Trophoblast cell (in vitro differentiated cells and primary cell): ENCODE data around the gene WDR6.

Experiments
- DNase-seq, 2 donors: peaks; one replicate each; pipeline ENCODE4 v3.0.0-alpha.2; 2016
- H2AFZ ChIP-seq: 2 replicates; pipeline ENCODE4 v1.6.1; 2013; ENCODE audit warnings: low read length, moderate library complexity, mild to moderate bottlenecking; ENCODE audit not compliant: insufficient read depth, poor library complexity
- H2AK5ac ChIP-seq: 2 replicates; pipeline ENCODE4 v1.6.1; 2013; ENCODE audit warnings: mild to moderate bottlenecking, low read length
- H2BK120ac ChIP-seq: 2 replicates; pipeline ENCODE4 v1.6.1; 2013; ENCODE audit warnings: low read length, mild to moderate bottlenecking, moderate library complexity; ENCODE audit not compliant: insufficient read depth, poor library complexity
- H2BK12ac ChIP-seq: 2 replicates; pipeline ENCODE4 v1.6.1; 2013; ENCODE audit warnings: mild to moderate bottlenecking, low read length, moderate library complexity
- H2BK5ac ChIP-seq: 2 replicates; pipeline ENCODE4 v1.6.1; 2013; ENCODE audit warnings: low read length, low read depth, moderate library complexity, mild to moderate bottlenecking; ENCODE audit not compliant: poor library complexity
- H3K14ac ChIP-seq: 2 replicates; pipeline ENCODE4 v1.6.1; 2013; ENCODE audit warnings: mild to moderate bottlenecking, low read length
- H3K18ac ChIP-seq: 2 replicates; pipeline ENCODE4 v1.6.1; 2013; ENCODE audit warnings: mild to moderate bottlenecking, low read length
- H3K23ac ChIP-seq: 2 replicates; pipeline ENCODE4 v1.6.1; 2013; ENCODE audit warnings: low read length
- H3K27ac ChIP-seq: 2 replicates; pipeline ENCODE4 v1.5.1; 2013; ENCODE audit warnings: low read depth, mild to moderate bottlenecking, inconsistent platforms, low read length, moderate library complexity
- H3K27me3 ChIP-seq: 2 replicates; pipeline ENCODE4 v1.6.1; 2013; ENCODE audit warnings: inconsistent platforms, mild to moderate bottlenecking, low read length, moderate library complexity; ENCODE audit not compliant: insufficient read depth
- H3K36me3 ChIP-seq, 2 experiments: 1 replicate in 1 of 2; 2 replicates in 1 of 2; pipeline ENCODE4 v1.6.1; 2013; ENCODE audit warnings: low read length in 2 of 2, mild to moderate bottlenecking in 2 of 2, moderate library complexity in 1 of 2; ENCODE audit not compliant: insufficient read depth in 2 of 2, control insufficient read depth in 1 of 2
- H3K4ac ChIP-seq: 2 replicates; pipeline ENCODE4 v1.6.1; 2013; ENCODE audit warnings: low read depth, mild to moderate bottlenecking, low read length, moderate library complexity
- H3K4me1 ChIP-seq, 2 experiments: 1 replicate in 1 of 2; 2 replicates in 1 of 2; pipeline ENCODE4 v1.6.1; 2013; ENCODE audit warnings: low read length in 2 of 2, mild to moderate bottlenecking in 2 of 2, moderate library complexity in 1 of 2; ENCODE audit not compliant: insufficient read depth in 2 of 2, control insufficient read depth in 1 of 2
- H3K4me2 ChIP-seq: 2 replicates; pipeline ENCODE4 v1.6.1; 2013; ENCODE audit warnings: inconsistent platforms, mild to moderate bottlenecking, low read length, moderate library complexity
- H3K4me3 ChIP-seq: 2 replicates; pipeline ENCODE4 v1.5.1; 2013; ENCODE audit warnings: mild to moderate bottlenecking, low read depth, low read length, inconsistent platforms
- H3K79me1 ChIP-seq: one replicate; pipeline ENCODE4 v1.6.1; 2013; ENCODE audit warnings: low read length
- H3K79me2 ChIP-seq: 2 replicates; pipeline ENCODE4 v1.6.1; 2013; ENCODE audit warnings: low read length, mild to moderate bottlenecking; ENCODE audit not compliant: control insufficient read depth, insufficient read depth, poor library complexity
- H3K9ac ChIP-seq: 2 replicates; pipeline ENCODE4 v1.6.1; 2013; ENCODE audit warnings: mild to moderate bottlenecking, low read length
- H3K9me3 ChIP-seq: 2 replicates; pipeline ENCODE4 v1.6.1; 2013; ENCODE audit warnings: low read depth, mild to moderate bottlenecking, control low read depth, inconsistent platforms, low read length; ENCODE audit not compliant: insufficient read depth
- H4K12ac ChIP-seq: 2 replicates; pipeline ENCODE4 v1.6.1; 2013; ENCODE audit warnings: low read depth, mild to moderate bottlenecking, low read length, moderate library complexity
- H4K8ac ChIP-seq: 2 replicates; pipeline ENCODE4 v1.6.1; 2013; ENCODE audit warnings: low read depth, mild to moderate bottlenecking, low read length, moderate library complexity
- H4K91ac ChIP-seq: one replicate; pipeline ENCODE4 v1.6.1; 2013; ENCODE audit warnings: low read depth, mild to moderate bottlenecking, low read length, moderate library complexity
- WGBS: extraction: QIAGEN DNeasy Blood & Tissue Kit; methylation state at CpG from one replicate; pipeline ENCODE4 v1.1.7; 2013; ENCODE audit warnings: missing lambda C conversion rate; ENCODE audit not compliant: insufficient read length, insufficient coverage; ENCODE audit errors: extremely low coverage; 5-methylcytosine and 5-hydroxymethylcytosine counted together

The WDR6 gene

GRCh38 chr3:49019941-49020329, 12.7 kb downstream of the WDR6 start:
- Histone ChIP-seq H3K4me3 (peak overlapping the region; percentile 74), H2AFZ (no peak overlapping the region), H3K4me2 (peak overlapping the region; percentile 78), H2BK5ac (no peak overlapping the region), H4K12ac (no peak overlapping the region), H4K8ac (no peak overlapping the region), H3K27ac (no peak overlapping the region), H3K9ac (peak overlapping the region; percentile 90), H3K4ac (peak overlapping the region; percentile 37), H3K27me3 (no peaks in the 10 kb centered on the region), H3K9me3 (peaks cover 3% of the 10 kb centered on the region), H2AK5ac (no peak overlapping the region), H3K14ac (no peak overlapping the region), H2BK120ac (no peak overlapping the region), H2BK12ac (no peak overlapping the region), H3K23ac (no peak overlapping the region), H3K18ac (no peak overlapping the region), H4K91ac (no peak overlapping the region), H3K36me3 (peaks cover 33 to 45% of the 10 kb centered on the region in 2 experiments), H3K79me2 (peaks cover 21% of the 10 kb centered on the region), H3K79me1 (peaks cover 27% of the 10 kb centered on the region), H3K4me1 (peaks cover 14 to 24% of the 10 kb centered on the region in 2 experiments)
- no CpG with 5 or more reads among the region's 12 CpGs for WGBS
- DNase-seq: peak in 1 of 2 donors; percentile 31

- Histone ChIP-seq H4K8ac (peak overlapping the region; percentile 60), H3K23ac (peak overlapping the region; percentile 35), H3K79me2 (peaks cover 21% of the 10 kb centered on the region), H3K9ac (peak overlapping the region; percentile 90), H3K4ac (peak overlapping the region; percentile 37), H3K27me3 (no peaks in the 10 kb centered on the region), H2BK120ac (peak overlapping the region; percentile 39), H2AK5ac (peak overlapping the region; percentile 70), H3K9me3 (peaks cover 3% of the 10 kb centered on the region), H4K12ac (peak overlapping the region; percentile 76), H3K27ac (peak overlapping the region; percentile 49), H3K4me1 (peaks cover 14 to 24% of the 10 kb centered on the region in 2 experiments), H3K4me2 (peak overlapping the region; percentile 78), H2BK12ac (peak overlapping the region; percentile 6), H3K79me1 (peaks cover 27% of the 10 kb centered on the region), H3K36me3 (peaks cover 33 to 45% of the 10 kb centered on the region in 2 experiments), H3K4me3 (peak overlapping the region; percentile 74), H3K18ac (peak overlapping the region; percentile 76), H2AFZ (peak overlapping the region; percentile 26), H3K14ac (peak overlapping the region; percentile 86), H4K91ac (peak overlapping the region; percentile 90), H2BK5ac (peak overlapping the region; percentile 60)
- no CpG with 5 or more reads among the region's 51 CpGs for WGBS
- DNase-seq: peak; percentile 48 to 65
Measured at GRCh38 chr3:49020330-49021212, 13.4 kb downstream of the WDR6 start.

GRCh38 chr3:49021213-49021812, 14.1 kb downstream of the WDR6 start:
- Histone ChIP-seq H3K9me3 (peaks cover 4% of the 10 kb centered on the region), H3K27ac (peak overlapping the region; percentile 99), H3K9ac (peak overlapping the region; percentile 90), H3K4me1 (peaks cover 14 to 24% of the 10 kb centered on the region in 2 experiments), H3K79me2 (peaks cover 21% of the 10 kb centered on the region), H2AFZ (peak overlapping the region; percentile 57), H3K14ac (peak overlapping the region; percentile 86), H3K4me3 (peak overlapping the region; percentile 89), H3K36me3 (peaks cover 33 to 45% of the 10 kb centered on the region in 2 experiments), H3K4me2 (peak overlapping the region; percentile 96), H3K27me3 (no peaks in the 10 kb centered on the region), H4K91ac (peak overlapping the region; percentile 94), H3K4ac (peak overlapping the region; percentile 37), H2AK5ac (peak overlapping the region; percentile 70), H2BK12ac (no peak overlapping the region), H2BK5ac (peak overlapping the region; percentile 95), H4K12ac (peak overlapping the region; percentile 76), H2BK120ac (peak overlapping the region; percentile 75), H3K79me1 (peaks cover 27% of the 10 kb centered on the region), H3K18ac (peak overlapping the region; percentile 76), H3K23ac (no peak overlapping the region), H4K8ac (peak overlapping the region; percentile 97)
- DNase-seq: peak; percentile 98 to 100
- WGBS: no CpG with 5 or more reads among the region's 60 CpGs

- peak within 1 kb of the TSS; percentile 95 for H3K9ac ChIP-seq
Measured at GRCh38 chr3:49021813-49022687, 14.9 kb downstream of the WDR6 start, which contains the start of gene NDUFAF3. Gene NDUFAF3 (plus strand): TSS chr3:49022121. CDS start chr3:49022145, 24 bp downstream.

More at GRCh38 chr3:49021813-49022687, 14.9 kb downstream of the WDR6 start, which contains the start of gene NDUFAF3:
- peaks cover 33 to 42% of the 10 kb centered on the region in 2 experiments for H3K36me3 ChIP-seq
- H3K9me3 ChIP-seq: peaks cover 4% of the 10 kb centered on the region
- peak within 1 kb of the TSS; percentile 89 for H3K4me3 ChIP-seq
- peak within 1 kb of the TSS; percentile 84 for H3K4ac ChIP-seq
- peaks cover 21% of the 10 kb centered on the region for H3K79me2 ChIP-seq
- peak within 1 kb of the TSS; percentile 92 for H3K14ac ChIP-seq
- peak within 1 kb of the TSS; percentile 99 for H3K27ac ChIP-seq
- H3K23ac ChIP-seq: no peak within 1 kb of the TSS
- H2BK120ac ChIP-seq: peak within 1 kb of the TSS; percentile 81
- H4K91ac ChIP-seq: peak within 1 kb of the TSS; percentile 94
- DNase-seq: peak; percentile 98 to 99
- H3K4me1 ChIP-seq: peaks cover 14 to 23% of the 10 kb centered on the region in 2 experiments
- peak within 1 kb of the TSS; percentile 88 for H4K12ac ChIP-seq
- no peaks in the 10 kb centered on the region for H3K27me3 ChIP-seq
- H3K18ac ChIP-seq: peak within 1 kb of the TSS; percentile 97
- peak within 1 kb of the TSS; percentile 80 for H2AFZ ChIP-seq
- H3K4me2 ChIP-seq: peak within 1 kb of the TSS; percentile 96
- H2BK12ac ChIP-seq: peak within 1 kb of the TSS; percentile 12
- peak within 1 kb of the TSS; percentile 78 for H2AK5ac ChIP-seq
- H2BK5ac ChIP-seq: peak within 1 kb of the TSS; percentile 95
- H3K79me1 ChIP-seq: peaks cover 27% of the 10 kb centered on the region
- H4K8ac ChIP-seq: peak within 1 kb of the TSS; percentile 97
- WGBS: no CpG with 5 or more reads among the region's 83 CpGs
